GM12878 (cell line): ENCODE results near the gene ADAM33. TPM values are rescaled to one million over a fixed set of nuclear protein-coding genes. Genes with fewer than 3 reads are reported as not detected.

Source experiments
- ATAC-seq: fragments of 200-7000 bp; cut with Tn5 transposase; 3 replicates; pipeline ENCODE4 v1.9.1; 2020; ENCODE audit warnings: mild to moderate bottlenecking, moderate library complexity
- BruUV-seq: library from RNA; stranded (reverse); fragments of 400-500 nt; replicated peaks from 2 replicates; lab custom pipeline; 2021; lab: Mats Ljungman, UMichigan
- CTCF ChIA-PET: fragments of 300-600 bp; sonication (Branson Sonifier 250); formaldehyde crosslinking; extraction: SDS; loops from one replicate; lab custom pipeline; 2021; ENCODE audit warnings: inconsistent platforms; lab: Yijun Ruan, JAX
- POLR2A ChIA-PET: fragments of 350-600 bp; formaldehyde crosslinking; extraction: SDS; loops from one replicate; lab custom pipeline; 2021; ENCODE audit warnings: inconsistent platforms; lab: Charles Lee
- RAD21 ChIA-PET: fragments of 300-600 bp; sonication (Branson Sonifier 250); formaldehyde crosslinking; loops from one replicate; lab custom pipeline; 2023; ENCODE audit warnings: antibody characterized with exemption; ENCODE audit not compliant: unreplicated experiment; lab: Charles Lee
- SMC1A ChIA-PET: fragments of 300-600 bp; sonication (Branson Sonifier 250); formaldehyde crosslinking; loops from one replicate; lab custom pipeline; 2023; ENCODE audit not compliant: unreplicated experiment, uncharacterized antibody; lab: Charles Lee
- DNase-seq: peaks from one replicate; pipeline ENCODE4 v3.0.0-alpha.2; 2011; ENCODE audit warnings: low read depth, low spot score
- FAIRE-seq: peaks from 3 replicates; lab custom pipeline; 2011; peaks lifted over from hg19 to GRCh38; lab: Jason Lieb, UNC
- H2AFZ ChIP-seq: 2 replicates; pipeline ENCODE4 v1.6.0; 2011; ENCODE audit warnings: low read depth, low read length, control low read depth; ENCODE audit not compliant: control insufficient read depth
- H3K27ac ChIP-seq: 2 replicates; pipeline ENCODE4 v1.5.1; 2011; ENCODE audit warnings: control low read depth; ENCODE audit not compliant: control insufficient read depth, insufficient read depth
- H3K27me3 ChIP-seq, 2 experiments: replicated peaks in 1 of 2; 2 replicates each; pipeline versions ENCODE4 v1.6.0 to v1.6.1; 2011; ENCODE audit warnings: low read length in 1 of 2; ENCODE audit not compliant: control insufficient read depth in 2 of 2, insufficient read depth in 2 of 2
- H3K36me3 ChIP-seq, 2 experiments: 2 replicates each; pipeline ENCODE4 v1.5.1; 2011; ENCODE audit warnings: low read length in 1 of 2; ENCODE audit not compliant: control insufficient read depth in 2 of 2, insufficient read depth in 2 of 2
- H3K4me1 ChIP-seq: 2 replicates; pipeline ENCODE4 v1.6.1; 2011; ENCODE audit warnings: mild to moderate bottlenecking, low read length, moderate library complexity, mixed read lengths; ENCODE audit not compliant: control insufficient read depth, insufficient read depth
- H3K4me2 ChIP-seq: 2 replicates; pipeline ENCODE4 v1.6.0; 2011; ENCODE audit warnings: control low read depth; ENCODE audit not compliant: control insufficient read depth, insufficient read depth
- H3K4me3 ChIP-seq: fragments of 200-600 bp; sonication (generic); 2 replicates; pipeline ENCODE4 v1.5.1; 2016
- H3K79me2 ChIP-seq: 2 replicates; pipeline ENCODE4 v1.6.0; 2011; ENCODE audit warnings: low read length; ENCODE audit not compliant: control insufficient read depth, insufficient read depth
- H3K9ac ChIP-seq: 2 replicates; pipeline ENCODE4 v1.8.0; 2011; ENCODE audit warnings: low read length, control low read depth, mixed read lengths; ENCODE audit not compliant: control insufficient read depth, insufficient read depth
- H3K9me3 ChIP-seq: replicated peaks from 3 replicates; pipeline ENCODE4 v1.5.1; 2011; ENCODE audit warnings: mild to moderate bottlenecking, low read length; ENCODE audit not compliant: control insufficient read depth, insufficient read depth
- H4K20me1 ChIP-seq: 2 replicates; pipeline ENCODE4 v1.6.0; 2011; ENCODE audit not compliant: control insufficient read depth, insufficient read depth
- GABPA ChIP-seq: IDR thresholded peaks from 2 replicates; pipeline ENCODE4 v1.6.1; 2014; ENCODE audit warnings: antibody characterized with exemption, low read depth, mild to moderate bottlenecking, inconsistent platforms
- GATAD2B ChIP-seq: fragments of 450-650 bp; conservative IDR thresholded peaks from 2 replicates; pipeline ENCODE4 v1.6.1; 2017; ENCODE audit warnings: low read depth, mild to moderate bottlenecking, moderate library complexity
- HDGF ChIP-seq: fragments of 450-650 bp; IDR thresholded peaks from 2 replicates; pipeline ENCODE4 v1.6.1; 2016; ENCODE audit warnings: antibody characterized with exemption
- JUNB ChIP-seq: IDR thresholded peaks from 2 replicates; pipeline ENCODE4 v1.6.1; 2016; ENCODE audit warnings: antibody characterized with exemption, mild to moderate bottlenecking
- PAX8 ChIP-seq: fragments of 450-650 bp; IDR thresholded peaks from 2 replicates; pipeline ENCODE4 v1.6.1; 2017; ENCODE audit warnings: mild to moderate bottlenecking, moderate library complexity
- PML ChIP-seq: IDR thresholded peaks from 2 replicates; pipeline ENCODE4 v1.6.1; 2012; ENCODE audit warnings: low read length, inconsistent platforms
- RAD21 ChIP-seq: IDR thresholded peaks from 2 replicates; pipeline ENCODE4 v1.6.1; 2011; ENCODE audit warnings: mild to moderate bottlenecking, low read depth, low read length, moderate library complexity; ENCODE audit not compliant: insufficient read depth
- RUNX3 ChIP-seq: IDR thresholded peaks from 2 replicates; pipeline ENCODE4 v1.6.1; 2012; ENCODE audit warnings: low read length, inconsistent platforms
- SMC3 ChIP-seq: IDR thresholded peaks from 2 replicates; pipeline ENCODE4 v1.6.1; 2011; ENCODE audit warnings: low read length, improper control_type of control experiment, borderline replicate concordance
- SUZ12 ChIP-seq: fragments of 200-600 bp; sonication (generic); IDR thresholded peaks from one replicate; pipeline ENCODE4 v1.6.1; 2018; ENCODE audit warnings: antibody characterized with exemption, mild to moderate bottlenecking; ENCODE audit not compliant: unreplicated experiment
- WGBS: methylation state at CpG from one replicate; pipeline ENCODE4 v1.1.6; 2016; ENCODE audit warnings: low lambda C conversion rate; ENCODE audit not compliant: insufficient replicate concordance, insufficient coverage; ENCODE audit errors: missing lambda C conversion rate; 5-methylcytosine and 5-hydroxymethylcytosine counted together
- in situ Hi-C: fragments of 300-500 bp; cut with MboI; formaldehyde crosslinking; loops from 9 replicates; pipeline ENCODE4 v1.14.3; 2018; ENCODE audit warnings: mixed read lengths
- intact Hi-C: fragments of 100-400 bp; cut with micrococcal nuclease; formaldehyde crosslinking; loops from one replicate; pipeline ENCODE4 v1.14.2; 2022; ENCODE audit not compliant: unreplicated experiment
- polyA plus RNA-seq, 11 experiments: library from polyadenylated mRNA; depleted of rRNA in 4 of 11; unstranded in 6 of 11; stranded (reverse) in 5 of 11; fragments of >200 nt; fragmentation: Nextera tagmentation in 4 of 11; fragmentation: Illumina TruSeq in 1 of 11; extraction: Ambion mirVana in 4 of 11; extraction: Trizol in 1 of 11; gene quantifications; 1 replicate in 1 of 11; 2 replicates in 10 of 11; pipeline versions ENCODE4 v1.2.1 to v1.2.3, GENCODE V29; 2011 to 2016; ENCODE audit warnings: inconsistent platforms in 2 of 11, missing spikeins in 2 of 11, low read depth in 1 of 11
- total RNA-seq, 4 experiments: library from RNA; depleted of rRNA in 3 of 4; stranded (reverse); fragments of >200 nt in 3 of 4; fragmentation: Illumina TruSeq in 1 of 4; extraction: Trizol in 1 of 4; gene quantifications; 2 replicates each; pipeline versions ENCODE4 v1.2.1 to v1.2.3, GENCODE V29; 2013 to 2021
- TF ChIP-seq, protein P1 (sequence below): IDR thresholded peaks from 2 replicates; pipeline ENCODE4 v1.6.1; 2011; ENCODE audit warnings: mild to moderate bottlenecking, low read depth, low read length, moderate library complexity; ENCODE audit not compliant: insufficient replicate concordance
- TF ChIP-seq, protein P2 (sequence below): fragments of 450-650 bp; IDR thresholded peaks from 2 replicates; pipeline ENCODE4 v1.6.1; 2017; ENCODE audit warnings: mild to moderate bottlenecking

The ADAM33 gene
- total and polyA plus RNA-seq, 10 of the 15 experiments (the other 5 are each of a cell fraction or from before 2014, with no cell fraction given), result not detected

DNA sequence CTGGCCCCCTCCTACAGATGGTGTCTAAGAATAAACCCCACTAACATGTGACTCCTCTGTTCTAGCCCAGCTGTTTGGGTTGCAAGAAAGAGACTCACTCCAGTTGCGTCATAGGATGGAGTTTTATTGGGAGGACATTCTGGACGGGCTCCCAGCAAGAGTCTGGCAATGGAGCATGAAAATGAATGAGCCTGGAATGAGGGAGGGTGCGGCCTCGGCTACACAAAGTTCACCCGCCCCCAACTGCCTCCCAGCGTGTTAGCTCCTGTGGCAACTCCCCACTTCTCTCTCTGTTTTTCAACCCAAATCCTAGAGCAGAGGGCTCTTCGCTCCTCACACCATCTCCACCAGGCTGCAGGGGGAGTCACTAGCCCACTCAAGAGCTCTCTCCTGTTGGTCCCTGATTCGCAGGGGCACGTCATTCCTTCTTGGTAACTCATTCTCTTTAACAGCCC is 5.1 kb upstream of the ADAM33 start (continued):
- TF ChIP-seq, protein P1, sequence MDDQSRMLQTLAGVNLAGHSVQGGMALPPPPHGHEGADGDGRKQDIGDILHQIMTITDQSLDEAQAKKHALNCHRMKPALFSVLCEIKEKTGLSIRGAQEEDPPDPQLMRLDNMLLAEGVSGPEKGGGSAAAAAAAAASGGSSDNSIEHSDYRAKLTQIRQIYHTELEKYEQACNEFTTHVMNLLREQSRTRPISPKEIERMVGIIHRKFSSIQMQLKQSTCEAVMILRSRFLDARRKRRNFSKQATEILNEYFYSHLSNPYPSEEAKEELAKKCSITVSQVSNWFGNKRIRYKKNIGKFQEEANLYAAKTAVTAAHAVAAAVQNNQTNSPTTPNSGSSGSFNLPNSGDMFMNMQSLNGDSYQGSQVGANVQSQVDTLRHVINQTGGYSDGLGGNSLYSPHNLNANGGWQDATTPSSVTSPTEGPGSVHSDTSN, result no peak
- TF ChIP-seq JUNB, result no peak
- TF ChIP-seq, all 136 proteins: peak for 0

DNA sequence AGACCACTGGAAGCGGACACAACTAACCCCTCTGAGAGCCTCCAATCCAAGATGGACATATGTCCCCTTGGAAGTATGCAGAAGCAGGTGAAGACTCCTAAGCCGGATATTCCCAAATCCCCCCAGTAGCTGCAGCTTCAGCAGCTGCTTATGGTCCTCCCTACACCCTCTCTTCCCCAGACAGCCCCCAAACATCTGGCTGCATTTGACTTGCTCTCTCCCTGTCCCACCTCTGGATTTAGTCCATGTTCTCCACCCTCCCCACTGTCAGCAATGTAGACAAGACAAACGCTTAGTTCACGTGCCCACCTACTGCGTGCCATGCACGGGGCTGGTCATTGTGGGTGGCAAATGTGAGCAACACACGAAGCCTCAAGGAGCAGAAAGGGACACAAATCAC is 4.6 kb upstream of the ADAM33 start:
- POLR2A ChIA-PET, result no interaction called here
- no TSS peak for BruUV-seq

More for the DNA sequence above, 4.6 kb upstream of the ADAM33 start:
- CTCF ChIA-PET, result interaction anchor here (2.2 kb wide), 1 partner anchor 25 kb away, joined by 5 read pairs; no protein-coding TSS in a partner anchor
- FAIRE-seq (no peak), DNase-seq (no peak), ATAC-seq (no peak)
- WGBS, result 34% methylated on average over 7 of the region's 7 CpGs
- Histone ChIP-seq H3K4me2 (no peak overlapping the region), H3K27ac (no peak overlapping the region), H4K20me1 (no peaks in the 10 kb centered on the region), H3K27me3 (peaks cover 0 to 3% of the 10 kb centered on the region in 2 experiments; a peak in 3 of 4 replicates), H2AFZ (no peak overlapping the region), H3K4me1 (no peaks in the 10 kb centered on the region), H3K36me3 (no peaks in the 10 kb centered on the region), H3K79me2 (no peaks in the 10 kb centered on the region), H3K4me3 (no peak overlapping the region), H3K9ac (no peak overlapping the region), H3K9me3 (no peaks in the 10 kb centered on the region)
- in situ Hi-C loops (no loop called here), intact Hi-C loops (loop anchor here (10.0 kb wide), 1 partner anchor 398 kb away; no protein-coding TSS in a partner anchor)
- SMC1A ChIA-PET, result interaction anchor here (1.2 kb wide), 1 partner anchor 10 kb away, joined by 3 read pairs; no protein-coding TSS in a partner anchor
- TF ChIP-seq PML (no peak), GABPA (no peak), PAX8 (no peak), GATAD2B (no peak), HDGF (no peak), SUZ12 (no peak), SMC3 (no peak), RAD21 (no peak), RUNX3 (no peak)
- TF ChIP-seq, protein P2, sequence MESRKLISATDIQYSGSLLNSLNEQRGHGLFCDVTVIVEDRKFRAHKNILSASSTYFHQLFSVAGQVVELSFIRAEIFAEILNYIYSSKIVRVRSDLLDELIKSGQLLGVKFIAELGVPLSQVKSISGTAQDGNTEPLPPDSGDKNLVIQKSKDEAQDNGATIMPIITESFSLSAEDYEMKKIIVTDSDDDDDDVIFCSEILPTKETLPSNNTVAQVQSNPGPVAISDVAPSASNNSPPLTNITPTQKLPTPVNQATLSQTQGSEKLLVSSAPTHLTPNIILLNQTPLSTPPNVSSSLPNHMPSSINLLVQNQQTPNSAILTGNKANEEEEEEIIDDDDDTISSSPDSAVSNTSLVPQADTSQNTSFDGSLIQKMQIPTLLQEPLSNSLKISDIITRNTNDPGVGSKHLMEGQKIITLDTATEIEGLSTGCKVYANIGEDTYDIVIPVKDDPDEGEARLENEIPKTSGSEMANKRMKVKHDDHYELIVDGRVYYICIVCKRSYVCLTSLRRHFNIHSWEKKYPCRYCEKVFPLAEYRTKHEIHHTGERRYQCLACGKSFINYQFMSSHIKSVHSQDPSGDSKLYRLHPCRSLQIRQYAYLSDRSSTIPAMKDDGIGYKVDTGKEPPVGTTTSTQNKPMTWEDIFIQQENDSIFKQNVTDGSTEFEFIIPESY, result no peak
- RAD21 ChIA-PET, result no interaction called here
